Smooth muscle cell (in vitro differentiated cells): Measurements from ENCODE around the gene SCUBE2. TPM values are rescaled to one million over a fixed set of nuclear protein-coding genes. Genes with fewer than 3 reads are reported as not detected.

Experiments used
- DNase-seq: peaks from one replicate; lab custom pipeline; 2025; ENCODE audit not compliant: unreplicated experiment; lab: John Stamatoyannopoulos, UW
- H2AFZ ChIP-seq: fragments of 200-600 bp; sonication (generic); 2 replicates; pipeline ENCODE4 v1.6.0; 2016; ENCODE audit warnings: antibody characterized with exemption, low read depth, mild to moderate bottlenecking
- H3F3A ChIP-seq: fragments of 200-600 bp; sonication (generic); 2 replicates; pipeline ENCODE4 v1.6.0; 2017; ENCODE audit warnings: antibody characterized with exemption, low read depth
- H3K27ac ChIP-seq: fragments of 200-600 bp; sonication (generic); 2 replicates; pipeline ENCODE4 v1.5.1; 2016; ENCODE audit warnings: low read depth, mild to moderate bottlenecking
- H3K27me3 ChIP-seq: fragments of 200-600 bp; sonication (generic); 2 replicates; pipeline ENCODE4 v1.6.1; 2016; ENCODE audit warnings: low read depth, mild to moderate bottlenecking
- H3K36me3 ChIP-seq: fragments of 200-600 bp; sonication (generic); 2 replicates; pipeline ENCODE4 v1.5.1; 2016; ENCODE audit warnings: low read depth
- H3K4me1 ChIP-seq: fragments of 200-600 bp; sonication (generic); 2 replicates; pipeline ENCODE4 v1.5.1; 2016; ENCODE audit warnings: low read depth
- H3K4me2 ChIP-seq: fragments of 200-600 bp; sonication (generic); 2 replicates; pipeline ENCODE4 v1.6.0; 2016; ENCODE audit warnings: mild to moderate bottlenecking
- H3K4me3 ChIP-seq: fragments of 200-600 bp; sonication (generic); 2 replicates; pipeline ENCODE4 v1.5.1; 2016; ENCODE audit warnings: mild to moderate bottlenecking
- H3K79me2 ChIP-seq: fragments of 200-600 bp; sonication (generic); 2 replicates; pipeline ENCODE4 v1.6.0; 2016; ENCODE audit warnings: low read depth, mild to moderate bottlenecking
- H3K9ac ChIP-seq: fragments of 200-600 bp; sonication (generic); 2 replicates; pipeline ENCODE4 v1.6.0; 2016; ENCODE audit warnings: low read depth
- H3K9me3 ChIP-seq: fragments of 200-600 bp; sonication (generic); replicated peaks from 2 replicates; pipeline ENCODE4 v1.5.1; 2016; ENCODE audit warnings: low read depth
- H4K20me1 ChIP-seq: fragments of 200-600 bp; sonication (generic); 2 replicates; pipeline ENCODE4 v1.6.0; 2016; ENCODE audit warnings: low read depth
- CTCF ChIP-seq: fragments of 200-600 bp; sonication (generic); IDR thresholded peaks from 2 replicates; pipeline ENCODE4 v1.5.1; 2017; ENCODE audit warnings: borderline replicate concordance, mild to moderate bottlenecking, antibody characterized with exemption; ENCODE audit not compliant: insufficient read depth, poor library complexity, severe bottlenecking
- WGBS: methylation state at CpG from one replicate; pipeline ENCODE4 v1.1.7; 2016; ENCODE audit warnings: low lambda C conversion rate; 5-methylcytosine and 5-hydroxymethylcytosine counted together
- polyA plus RNA-seq: library from polyadenylated mRNA; unstranded; fragments of >200 nt; fragmentation: Nextera tagmentation; extraction: Ambion mirVana; gene quantifications from 2 replicates; pipeline ENCODE4 v1.2.1, GENCODE V29; 2016
- total RNA-seq: library from RNA; depleted of rRNA; stranded (reverse); fragments of >200 nt; gene quantifications from 2 replicates; pipeline ENCODE4 v1.2.3, GENCODE V29; 2014

The SCUBE2 gene
- total and polyA plus RNA-seq, 2 experiments from 2014 or later: 2.2 to 5.0 TPM

- peaks cover 18% of the 10 kb centered on the region for H3K4me1 ChIP-seq
- peaks cover 19% of the 10 kb centered on the region for H3F3A ChIP-seq
- 20% methylated on average over 9 of the region's 9 CpGs for WGBS
- no peaks in the 10 kb centered on the region for H3K27me3 ChIP-seq
- peak overlapping the region; percentile 60 for H3K4me2 ChIP-seq
- H3K36me3 ChIP-seq: no peaks in the 10 kb centered on the region
- no peak for DNase-seq
- H3K27ac ChIP-seq: peak overlapping the region; percentile 54
- H2AFZ ChIP-seq: peak overlapping the region; percentile 68
- H3K9ac ChIP-seq: no peak overlapping the region
- no peaks in the 10 kb centered on the region for H3K79me2 ChIP-seq
- peak overlapping the region; percentile 23 for H3K4me3 ChIP-seq
- H4K20me1 ChIP-seq: no peaks in the 10 kb centered on the region
- no peak for TF ChIP-seq CTCF
- H3K9me3 ChIP-seq: no peaks in the 10 kb centered on the region
Observed at GRCh38 chr11:9047964-9048523, 43.4 kb downstream of the SCUBE2 start.

GRCh38 chr11:9046481-9046880 is 44.9 kb downstream of the SCUBE2 start:
- no peaks in the 10 kb centered on the region for H3K79me2 ChIP-seq
- no peak overlapping the region for H3K9ac ChIP-seq
- H3K4me1 ChIP-seq: peaks cover 18% of the 10 kb centered on the region
- no peaks in the 10 kb centered on the region for H3K36me3 ChIP-seq
- H2AFZ ChIP-seq: peak overlapping the region; percentile 68
- no peak overlapping the region for H3K27ac ChIP-seq
- DNase-seq: no peak
- no peak overlapping the region for H3K4me3 ChIP-seq
- H4K20me1 ChIP-seq: no peaks in the 10 kb centered on the region
- H3K4me2 ChIP-seq: no peak overlapping the region
- TF ChIP-seq CTCF: no peak
- peaks cover 2% of the 10 kb centered on the region for H3K27me3 ChIP-seq
- WGBS: 68% methylated on average over 4 of the region's 4 CpGs
- no peaks in the 10 kb centered on the region for H3K9me3 ChIP-seq
- H3F3A ChIP-seq: peaks cover 19% of the 10 kb centered on the region

GRCh38 chr11:9042488-9042887 is 48.9 kb downstream of the SCUBE2 start:
- H3K79me2 ChIP-seq: no peaks in the 10 kb centered on the region
- WGBS: 79% methylated on average over 1 of the region's 1 CpG
- H3F3A ChIP-seq: peaks cover 7% of the 10 kb centered on the region
- H3K9ac ChIP-seq: no peak overlapping the region
- H3K4me3 ChIP-seq: no peak overlapping the region
- peaks cover 12% of the 10 kb centered on the region for H3K4me1 ChIP-seq
- H4K20me1 ChIP-seq: no peaks in the 10 kb centered on the region
- no peak for TF ChIP-seq CTCF
- no peaks in the 10 kb centered on the region for H3K36me3 ChIP-seq
- peaks cover 4% of the 10 kb centered on the region for H3K27me3 ChIP-seq
- no peak overlapping the region for H3K27ac ChIP-seq
- no peak for DNase-seq
- no peaks in the 10 kb centered on the region for H3K9me3 ChIP-seq
- no peak overlapping the region for H3K4me2 ChIP-seq
- H2AFZ ChIP-seq: no peak overlapping the region

GRCh38 chr11:9041747-9042146 is 49.7 kb downstream of the SCUBE2 start:
- no peak overlapping the region for H3K9ac ChIP-seq
- no peak overlapping the region for H2AFZ ChIP-seq
- H3K79me2 ChIP-seq: no peaks in the 10 kb centered on the region
- no peaks in the 10 kb centered on the region for H3K36me3 ChIP-seq
- peaks cover 4% of the 10 kb centered on the region for H3K27me3 ChIP-seq
- H3K9me3 ChIP-seq: no peaks in the 10 kb centered on the region
- no peak for DNase-seq
- no peak overlapping the region for H3K27ac ChIP-seq
- no peak for TF ChIP-seq CTCF
- H3K4me3 ChIP-seq: no peak overlapping the region
- H3K4me1 ChIP-seq: peaks cover 12% of the 10 kb centered on the region
- no peaks in the 10 kb centered on the region for H3F3A ChIP-seq
- no peaks in the 10 kb centered on the region for H4K20me1 ChIP-seq
- 75% methylated on average over 2 of the region's 2 CpGs for WGBS
- H3K4me2 ChIP-seq: no peak overlapping the region
